Adrenal gland (tissue), 12 donors: ENCODE results near the gene PPP1R17. TPM values are rescaled to one million over a fixed set of nuclear protein-coding genes. Genes with fewer than 3 reads are reported as not detected.

Experiments used
- DNase-seq, 7 donors: peaks; one replicate each; pipeline ENCODE4 v3.0.0-alpha.2; 2019 to 2020
- H3K27ac ChIP-seq, 5 donors: fragments of 200-600 bp; sonication (generic) in 4 of 5; 1 replicate in 3 of 5; 2 replicates in 2 of 5; pipeline versions ENCODE4 v1.5.1 to v1.8.0; 2016 to 2020; ENCODE audit warnings: mild to moderate bottlenecking in 1 of 5
- H3K27me3 ChIP-seq: fragments of 200-600 bp; 2 replicates; pipeline ENCODE4 v1.8.0; 2021
- H3K36me3 ChIP-seq, 2 donors: fragments of 200-600 bp; replicated peaks in 1 of 2; 1 replicate in 1 of 2; 2 replicates in 1 of 2; pipeline versions ENCODE4 v1.5.1 to v1.8.0; 2018 to 2022
- H3K4me1 ChIP-seq, 2 donors: fragments of 200-600 bp; replicated peaks in 1 of 2; 1 replicate in 1 of 2; 2 replicates in 1 of 2; pipeline versions ENCODE4 v1.5.1 to v1.8.0; 2018 to 2021
- H3K4me3 ChIP-seq, 4 donors: fragments of 200-600 bp; sonication (generic) in 3 of 4; one replicate each; pipeline ENCODE4 v1.5.1; 2016 to 2018
- H3K9me3 ChIP-seq, 3 donors: fragments of 200-600 bp; sonication (generic) in 1 of 3; replicated peaks in 1 of 3; 1 replicate in 2 of 3; 2 replicates in 1 of 3; pipeline versions ENCODE4 v1.5.1 to v1.8.0; 2016 to 2021
- CTCF ChIP-seq, 6 experiments: fragments of 450-650 bp in 4 of 6; fragments of 200-600 bp in 2 of 6; sonication (generic) in 1 of 6; IDR thresholded peaks; 1 replicate in 5 of 6; 2 replicates in 1 of 6; pipeline versions ENCODE4 v1.5.1 to v1.8.0; 2016 to 2021; ENCODE audit warnings: antibody characterized with exemption in 6 of 6, mild to moderate bottlenecking in 2 of 6, moderate library complexity in 1 of 6
- POLR2A ChIP-seq, 2 donors: fragments of 450-650 bp; IDR thresholded peaks; one replicate each; pipeline ENCODE4 v1.6.1; 2017; ENCODE audit warnings: antibody characterized with exemption in 2 of 2, mild to moderate bottlenecking in 2 of 2, moderate library complexity in 1 of 2
- WGBS, 4 donors: extraction: QIAGEN DNeasy Blood & Tissue Kit in 2 of 4; methylation state at CpG; one replicate each; pipeline versions ENCODE4 v1.1.5 to v1.1.7; 2013 to 2017; 5-methylcytosine and 5-hydroxymethylcytosine counted together
- intact Hi-C, 2 donors: fragments of 100-400 bp; cut with DNase I; formaldehyde crosslinking; loops; one replicate each; pipeline versions ENCODE4 v1.14.1 to v1.15.0; 2022 to 2023
- polyA plus RNA-seq, 3 donors: library from polyadenylated mRNA; stranded (reverse); fragments of 200-250 nt in 2 of 3; fragments of 350-450 nt in 1 of 3; fragmentation: Illumina TruSeq in 1 of 3; extraction: RNeasy Lipid Tissue Mini Kit (QIAGEN cat#74804) in 1 of 3; gene quantifications; one replicate each; pipeline ENCODE4 v1.2.3, GENCODE V29; 2013 to 2014
- total RNA-seq, 9 donors: library from RNA; depleted of rRNA in 4 of 9; stranded (reverse); fragments of >200 nt in 4 of 9; fragments of 120-200 nt in 1 of 9; fragmentation: NEBNext Ultra II Directional in 1 of 9; extraction: Animal tissue kit (Norgen Biotek cat#: 25700) in 1 of 9; gene quantifications; one replicate each; pipeline versions ENCODE4 v1.1.0 to v1.2.4, GENCODE V29; 2013 to 2023
- donor health status: healthy with polysubstance abuse.
- donor health status: Bipolar disorder and iron deficiency.
- donor health status: DM: yes; HTN: yes; CAD: no.
- donor health status: DM: no; HTN: no; CAD: no.
- donor health status: DM: no; HTN: no; CAD: no.
- donor health status: DM: yes; HTN: yes; CAD: no.

PPP1R17 gene
- total and polyA plus RNA-seq, 12 donors, result 0.14 to 6.2 (median 0.37) TPM; not detected in 3

- no peak overlapping the region for H3K4me3 ChIP-seq
- no peaks in the 10 kb centered on the region for H3K27me3 ChIP-seq
- TF ChIP-seq CTCF (IDR thresholded peaks at IDR 0.05) (no peak), POLR2A (IDR thresholded peaks at IDR 0.05) (no peak)
- no peaks in the 10 kb centered on the region for H3K36me3 ChIP-seq
- H3K4me1 ChIP-seq, result no peaks in the 10 kb centered on the region
- no peak overlapping the region for H3K27ac ChIP-seq
- DNase-seq, result no peak
- intact Hi-C loops, result no loop called here
- WGBS, 4 donors, result 49 to 70% (median 60%) methylated on average over 3 of the region's 3 CpGs
- H3K9me3 ChIP-seq, result no peaks in the 10 kb centered on the region
These were observed 42.3 kb downstream of the PPP1R17 start for GRCh38 chr7:31729195-31729804.

GRCh38 chr7:31734456-31734855, 47.4 kb downstream of the PPP1R17 start:
- intact Hi-C loops, result loop anchor here (5.0 to 10.0 kb wide), 4 partner anchors 80 to 600 kb away; no protein-coding TSS in a partner anchor
- Histone ChIP-seq H3K27ac (no peak overlapping the region), H3K4me1 (no peaks in the 10 kb centered on the region), H3K9me3 (no peaks in the 10 kb centered on the region), H3K27me3 (no peaks in the 10 kb centered on the region), H3K36me3 (no peaks in the 10 kb centered on the region), H3K4me3 (no peak overlapping the region)
- 61 to 72% (median 67%) methylated on average over 5 of the region's 5 CpGs for WGBS, 4 donors
- no peak for DNase-seq
- TF ChIP-seq CTCF (IDR thresholded peaks at IDR 0.05) (no peak), POLR2A (IDR thresholded peaks at IDR 0.05) (no peak)

DNA sequence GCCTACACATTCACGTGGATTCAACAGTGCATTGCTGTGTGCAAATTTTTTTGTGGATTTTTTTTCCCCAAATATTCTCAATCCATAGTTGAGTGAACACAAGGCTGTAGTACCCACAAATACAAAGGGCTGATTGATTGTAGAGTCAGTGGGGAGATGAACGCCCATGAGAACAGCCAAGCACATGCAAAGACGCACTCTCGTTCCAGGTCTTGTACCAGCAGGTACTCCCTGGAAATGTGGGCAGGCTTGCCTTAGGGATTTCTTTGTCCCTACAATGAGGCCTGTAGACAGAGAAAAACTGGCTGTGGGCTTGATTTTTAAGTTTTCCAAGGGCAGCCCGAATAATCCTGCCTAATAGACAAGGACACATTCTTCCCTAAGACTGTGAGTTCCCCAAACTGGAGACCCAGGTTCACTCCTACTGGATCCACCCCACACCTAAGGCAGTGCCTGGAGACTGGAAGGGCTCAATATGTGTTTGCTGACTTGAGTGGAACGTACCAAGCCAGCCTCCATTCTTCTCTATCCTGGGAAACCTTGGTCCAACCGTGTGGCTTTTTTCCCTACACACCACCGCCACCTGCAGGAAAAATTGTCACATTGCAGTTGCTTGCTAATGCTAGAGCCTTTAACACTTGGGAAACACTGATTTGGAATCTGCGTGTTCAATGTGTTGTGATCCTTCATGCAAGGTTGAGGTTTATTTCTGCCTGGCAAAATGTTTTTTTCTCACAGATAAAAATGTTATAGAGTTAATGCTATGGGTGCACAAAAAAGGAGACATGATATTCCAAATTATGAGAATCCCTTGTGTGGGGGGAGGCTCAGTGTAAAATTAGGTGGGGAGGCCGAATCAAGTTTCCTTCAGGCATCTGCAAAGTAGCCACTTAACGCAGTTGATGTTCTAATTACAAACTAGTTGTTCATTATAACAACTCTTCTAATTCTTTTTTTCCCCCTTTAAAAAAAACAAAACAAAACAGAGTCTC, 49.3 kb downstream of the PPP1R17 start:
- DNase-seq, result peak; percentile 46 to 87 (median 68)
- no peak overlapping the region for H3K4me3 ChIP-seq
- H3K36me3 ChIP-seq, result no peaks in the 10 kb centered on the region
- no peak overlapping the region for H3K27ac ChIP-seq
- WGBS, 4 donors, result 43 to 48% (median 47%) methylated on average over 11 of the region's 11 CpGs
- no peaks in the 10 kb centered on the region for H3K9me3 ChIP-seq
- intact Hi-C loops, result loop anchor here (5.0 to 10.0 kb wide), 4 partner anchors 81 to 601 kb away; no protein-coding TSS in a partner anchor
- TF ChIP-seq POLR2A (IDR thresholded peaks at IDR 0.05), result no peak
- peak; percentile 77 to 93 (median 88) for TF ChIP-seq CTCF (IDR thresholded peaks at IDR 0.05)
- no peaks in the 10 kb centered on the region for H3K4me1 ChIP-seq
- H3K27me3 ChIP-seq, result no peaks in the 10 kb centered on the region

- TF ChIP-seq POLR2A (IDR thresholded peaks at IDR 0.05) (no peak), CTCF (IDR thresholded peaks at IDR 0.05) (no peak)
- H3K4me1 ChIP-seq, result no peaks in the 10 kb centered on the region
- no peaks in the 10 kb centered on the region for H3K27me3 ChIP-seq
- WGBS, 4 donors, result 51 to 72% (median 62%) methylated on average over 4 of the region's 4 CpGs
- no peaks in the 10 kb centered on the region for H3K9me3 ChIP-seq
- H3K4me3 ChIP-seq, result no peak overlapping the region
- H3K36me3 ChIP-seq, result no peaks in the 10 kb centered on the region
- DNase-seq, result no peak
- H3K27ac ChIP-seq, result no peak overlapping the region
- intact Hi-C loops, result loop anchor here (10.0 kb wide), 2 partner anchors 463 to 603 kb away; no protein-coding TSS in a partner anchor
These were observed 54.8 kb downstream of the PPP1R17 start for GRCh38 chr7:31741852-31742251.
